ENCODE data around the gene RAF1.

RAF1 gene

GRCh38 chr3:12700800-12701199 is 36.9 kb upstream of the RAF1 start:
- no peak for TF ChIP-seq FOXP2 (optimal IDR thresholded peaks at IDR 0.05; ENCODE audit: borderline replicate concordance, extremely low read depth, extremely low read length, insufficient read depth)
- TF ChIP-seq REST (IDR thresholded peaks at IDR 0.05; ENCODE audit: insufficient read depth in 1 of 2, low read depth in 2 of 2, low read length in 2 of 2) = no peak
- no peak for TF ChIP-seq POLR2AphosphoS5 (IDR thresholded peaks at IDR 0.05; ENCODE audit: low read depth, low read length)
- TF ChIP-seq SIN3A (IDR thresholded peaks at IDR 0.05; ENCODE audit: borderline replicate concordance, insufficient read depth, low read length) = no peak

- TF ChIP-seq FOXP2 (optimal IDR thresholded peaks at IDR 0.05; ENCODE audit: borderline replicate concordance, extremely low read depth, extremely low read length, insufficient read depth) (no peak), REST (IDR thresholded peaks at IDR 0.05; ENCODE audit: insufficient read depth in 1 of 2, low read depth in 2 of 2, low read length in 2 of 2) (no peak), TAF1 (IDR thresholded peaks at IDR 0.05; ENCODE audit: borderline replicate concordance, insufficient read depth, low read length) (no peak), SIN3A (IDR thresholded peaks at IDR 0.05; ENCODE audit: borderline replicate concordance, insufficient read depth, low read length) (no peak), POLR2AphosphoS5 (IDR thresholded peaks at IDR 0.05; ENCODE audit: low read depth, low read length) (no peak)
Observed at GRCh38 chr3:12695916-12696315, 32.0 kb upstream of the RAF1 start.

GRCh38 chr3:12695112-12695511 is 31.2 kb upstream of the RAF1 start:
- no peak for TF ChIP-seq SIN3A (IDR thresholded peaks at IDR 0.05; ENCODE audit: borderline replicate concordance, insufficient read depth, low read length)
- no peak for TF ChIP-seq POLR2AphosphoS5 (IDR thresholded peaks at IDR 0.05; ENCODE audit: low read depth, low read length)
- no peak for TF ChIP-seq FOXP2 (optimal IDR thresholded peaks at IDR 0.05; ENCODE audit: borderline replicate concordance, extremely low read depth, extremely low read length, insufficient read depth)
- TF ChIP-seq REST (IDR thresholded peaks at IDR 0.05; ENCODE audit: insufficient read depth in 1 of 2, low read depth in 2 of 2, low read length in 2 of 2) = no peak
- TF ChIP-seq TAF1 (IDR thresholded peaks at IDR 0.05; ENCODE audit: borderline replicate concordance, insufficient read depth, low read length) = no peak

- no peak for TF ChIP-seq POLR2AphosphoS5 (IDR thresholded peaks at IDR 0.05; ENCODE audit: low read depth, low read length)
- no peak for TF ChIP-seq FOXP2 (optimal IDR thresholded peaks at IDR 0.05; ENCODE audit: borderline replicate concordance, extremely low read depth, extremely low read length, insufficient read depth)
- no peak for TF ChIP-seq SIN3A (IDR thresholded peaks at IDR 0.05; ENCODE audit: borderline replicate concordance, insufficient read depth, low read length)
- TF ChIP-seq REST (IDR thresholded peaks at IDR 0.05; ENCODE audit: insufficient read depth in 1 of 2, low read depth in 2 of 2, low read length in 2 of 2) = no peak
- no peak for TF ChIP-seq TAF1 (IDR thresholded peaks at IDR 0.05; ENCODE audit: borderline replicate concordance, insufficient read depth, low read length)
Observed at GRCh38 chr3:12692444-12692843, 28.5 kb upstream of the RAF1 start.
